Adrenal gland (tissue), 12 donors: Measurements from ENCODE around the gene HOXD1. TPM values are rescaled to one million over a fixed set of nuclear protein-coding genes. Genes with fewer than 3 reads are reported as not detected.

Source experiments
- DNase-seq, 7 donors: peaks; one replicate each; pipeline ENCODE4 v3.0.0-alpha.2; 2019 to 2020
- H3K27ac ChIP-seq, 5 donors: fragments of 200-600 bp; sonication (generic) in 4 of 5; 1 replicate in 3 of 5; 2 replicates in 2 of 5; pipeline versions ENCODE4 v1.5.1 to v1.8.0; 2016 to 2020; ENCODE audit warnings: mild to moderate bottlenecking in 1 of 5
- H3K27me3 ChIP-seq: fragments of 200-600 bp; 2 replicates; pipeline ENCODE4 v1.8.0; 2021
- H3K36me3 ChIP-seq, 2 donors: fragments of 200-600 bp; replicated peaks in 1 of 2; 1 replicate in 1 of 2; 2 replicates in 1 of 2; pipeline versions ENCODE4 v1.5.1 to v1.8.0; 2018 to 2022
- H3K4me1 ChIP-seq, 2 donors: fragments of 200-600 bp; replicated peaks in 1 of 2; 1 replicate in 1 of 2; 2 replicates in 1 of 2; pipeline versions ENCODE4 v1.5.1 to v1.8.0; 2018 to 2021
- H3K4me3 ChIP-seq, 4 donors: fragments of 200-600 bp; sonication (generic) in 3 of 4; one replicate each; pipeline ENCODE4 v1.5.1; 2016 to 2018
- H3K9me3 ChIP-seq, 3 donors: fragments of 200-600 bp; sonication (generic) in 1 of 3; replicated peaks in 1 of 3; 1 replicate in 2 of 3; 2 replicates in 1 of 3; pipeline versions ENCODE4 v1.5.1 to v1.8.0; 2016 to 2021
- CTCF ChIP-seq, 6 experiments: fragments of 450-650 bp in 4 of 6; fragments of 200-600 bp in 2 of 6; sonication (generic) in 1 of 6; IDR thresholded peaks; 1 replicate in 5 of 6; 2 replicates in 1 of 6; pipeline versions ENCODE4 v1.5.1 to v1.8.0; 2016 to 2021; ENCODE audit warnings: antibody characterized with exemption in 6 of 6, mild to moderate bottlenecking in 2 of 6, moderate library complexity in 1 of 6
- POLR2A ChIP-seq, 2 donors: fragments of 450-650 bp; IDR thresholded peaks; one replicate each; pipeline ENCODE4 v1.6.1; 2017; ENCODE audit warnings: antibody characterized with exemption in 2 of 2, mild to moderate bottlenecking in 2 of 2, moderate library complexity in 1 of 2
- WGBS, 4 donors: extraction: QIAGEN DNeasy Blood & Tissue Kit in 2 of 4; methylation state at CpG; one replicate each; pipeline versions ENCODE4 v1.1.5 to v1.1.7; 2013 to 2017; 5-methylcytosine and 5-hydroxymethylcytosine counted together
- intact Hi-C, 2 donors: fragments of 100-400 bp; cut with DNase I; formaldehyde crosslinking; loops; one replicate each; pipeline versions ENCODE4 v1.14.1 to v1.15.0; 2022 to 2023
- polyA plus RNA-seq, 3 donors: library from polyadenylated mRNA; stranded (reverse); fragments of 200-250 nt in 2 of 3; fragments of 350-450 nt in 1 of 3; fragmentation: Illumina TruSeq in 1 of 3; extraction: RNeasy Lipid Tissue Mini Kit (QIAGEN cat#74804) in 1 of 3; gene quantifications; one replicate each; pipeline ENCODE4 v1.2.3, GENCODE V29; 2013 to 2014
- total RNA-seq, 9 donors: library from RNA; depleted of rRNA in 4 of 9; stranded (reverse); fragments of >200 nt in 4 of 9; fragments of 120-200 nt in 1 of 9; fragmentation: NEBNext Ultra II Directional in 1 of 9; extraction: Animal tissue kit (Norgen Biotek cat#: 25700) in 1 of 9; gene quantifications; one replicate each; pipeline versions ENCODE4 v1.1.0 to v1.2.4, GENCODE V29; 2013 to 2023
- donor health status: healthy with polysubstance abuse.
- donor health status: Bipolar disorder and iron deficiency.
- donor health status: DM: yes; HTN: yes; CAD: no.
- donor health status: DM: no; HTN: no; CAD: no.
- donor health status: DM: no; HTN: no; CAD: no.
- donor health status: DM: yes; HTN: yes; CAD: no.

HOXD1 gene
- total and polyA plus RNA-seq, 12 donors: 0.18 to 0.72 (median 0.31) TPM; not detected in 4

GRCh38 chr2:176150584-176151441 lies 37.7 kb upstream of the HOXD1 start:
- TF ChIP-seq CTCF (IDR thresholded peaks at IDR 0.05) (no peak), POLR2A (IDR thresholded peaks at IDR 0.05) (no peak)
- Histone ChIP-seq H3K27ac (no peak overlapping the region), H3K27me3 (no peaks in the 10 kb centered on the region), H3K4me1 (peaks cover 0 to 5% of the 10 kb centered on the region in 2 donors), H3K9me3 (no peaks in the 10 kb centered on the region), H3K36me3 (peaks cover 0 to 30% of the 10 kb centered on the region in 2 donors), H3K4me3 (no peak overlapping the region)
- peak in 1 of 7 donors; percentile 37 for DNase-seq
- intact Hi-C loops: no loop called here
- WGBS, 4 donors: 86 to 93% (median 88%) methylated on average over 7 to 14 of the region's 14 CpGs

- intact Hi-C loops: no loop called here
- TF ChIP-seq CTCF (IDR thresholded peaks at IDR 0.05) (no peak), POLR2A (IDR thresholded peaks at IDR 0.05) (no peak)
- H3K27ac ChIP-seq: no peak within 1 kb of the TSS
- no peak within 1 kb of the TSS for H3K4me3 ChIP-seq
- no peaks in the 10 kb centered on the region for H3K9me3 ChIP-seq
- peak in 1 of 7 donors; percentile 55 for DNase-seq
- H3K36me3 ChIP-seq: peaks cover 0 to 30% of the 10 kb centered on the region in 2 donors
- no peaks in the 10 kb centered on the region for H3K27me3 ChIP-seq
- 66 to 76% (median 69%) methylated on average over 22 to 55 of the region's 55 CpGs for whole genome bisulfite sequencing, 4 donors
- H3K4me1 ChIP-seq: no peaks in the 10 kb centered on the region
These were observed 36.8 kb upstream of the HOXD1 start, which contains the start of gene HOXD4 for GRCh38 chr2:176151442-176152287. Gene HOXD4, plus strand, starts transcription at chr2:176151550. Its CDS starts 84 bp downstream, at chr2:176151634.

- H3K27me3 ChIP-seq: no peaks in the 10 kb centered on the region
- H3K4me3 ChIP-seq: no peak overlapping the region
- TF ChIP-seq CTCF (IDR thresholded peaks at IDR 0.05): no peak
- no peak for TF ChIP-seq POLR2A (IDR thresholded peaks at IDR 0.05)
- intact Hi-C loops: no loop called here
- DNase-seq: peak in 1 of 7 donors; percentile 47
- H3K4me1 ChIP-seq: no peaks in the 10 kb centered on the region
- no peaks in the 10 kb centered on the region for H3K9me3 ChIP-seq
- H3K36me3 ChIP-seq: peaks cover 0 to 30% of the 10 kb centered on the region in 2 donors
- WGBS, 4 donors: 59 to 77% (median 66%) methylated on average over 39 to 48 of the region's 48 CpGs
- H3K27ac ChIP-seq: no peak overlapping the region
These were observed 35.9 kb upstream of the HOXD1 start for GRCh38 chr2:176152350-176153181.
